Smooth muscle cell (in vitro differentiated cells): ENCODE results near the gene MCF2L. TPM values are rescaled to one million over a fixed set of nuclear protein-coding genes. Genes with fewer than 3 reads are reported as not detected.
"Not testable (repeated sequence)": the region's sequence is repeated elsewhere in the genome, so short reads cannot be mapped to it uniquely, and the experiment has no call there.

Source experiments
- DNase-seq: peaks from one replicate; lab custom pipeline; 2025; ENCODE audit not compliant: unreplicated experiment; lab: John Stamatoyannopoulos, UW
- H2AFZ ChIP-seq: fragments of 200-600 bp; sonication (generic); 2 replicates; pipeline ENCODE4 v1.6.0; 2016; ENCODE audit warnings: antibody characterized with exemption, low read depth, mild to moderate bottlenecking
- H3F3A ChIP-seq: fragments of 200-600 bp; sonication (generic); 2 replicates; pipeline ENCODE4 v1.6.0; 2017; ENCODE audit warnings: antibody characterized with exemption, low read depth
- H3K27ac ChIP-seq: fragments of 200-600 bp; sonication (generic); 2 replicates; pipeline ENCODE4 v1.5.1; 2016; ENCODE audit warnings: low read depth, mild to moderate bottlenecking
- H3K27me3 ChIP-seq: fragments of 200-600 bp; sonication (generic); 2 replicates; pipeline ENCODE4 v1.6.1; 2016; ENCODE audit warnings: low read depth, mild to moderate bottlenecking
- H3K36me3 ChIP-seq: fragments of 200-600 bp; sonication (generic); 2 replicates; pipeline ENCODE4 v1.5.1; 2016; ENCODE audit warnings: low read depth
- H3K4me1 ChIP-seq: fragments of 200-600 bp; sonication (generic); 2 replicates; pipeline ENCODE4 v1.5.1; 2016; ENCODE audit warnings: low read depth
- H3K4me2 ChIP-seq: fragments of 200-600 bp; sonication (generic); 2 replicates; pipeline ENCODE4 v1.6.0; 2016; ENCODE audit warnings: mild to moderate bottlenecking
- H3K4me3 ChIP-seq: fragments of 200-600 bp; sonication (generic); 2 replicates; pipeline ENCODE4 v1.5.1; 2016; ENCODE audit warnings: mild to moderate bottlenecking
- H3K79me2 ChIP-seq: fragments of 200-600 bp; sonication (generic); 2 replicates; pipeline ENCODE4 v1.6.0; 2016; ENCODE audit warnings: low read depth, mild to moderate bottlenecking
- H3K9ac ChIP-seq: fragments of 200-600 bp; sonication (generic); 2 replicates; pipeline ENCODE4 v1.6.0; 2016; ENCODE audit warnings: low read depth
- H3K9me3 ChIP-seq: fragments of 200-600 bp; sonication (generic); replicated peaks from 2 replicates; pipeline ENCODE4 v1.5.1; 2016; ENCODE audit warnings: low read depth
- H4K20me1 ChIP-seq: fragments of 200-600 bp; sonication (generic); 2 replicates; pipeline ENCODE4 v1.6.0; 2016; ENCODE audit warnings: low read depth
- WGBS: methylation state at CpG from one replicate; pipeline ENCODE4 v1.1.7; 2016; ENCODE audit warnings: low lambda C conversion rate; 5-methylcytosine and 5-hydroxymethylcytosine counted together
- polyA plus RNA-seq: library from polyadenylated mRNA; unstranded; fragments of >200 nt; fragmentation: Nextera tagmentation; extraction: Ambion mirVana; gene quantifications from 2 replicates; pipeline ENCODE4 v1.2.1, GENCODE V29; 2016
- total RNA-seq: library from RNA; depleted of rRNA; stranded (reverse); fragments of >200 nt; gene quantifications from 2 replicates; pipeline ENCODE4 v1.2.3, GENCODE V29; 2014
- TF ChIP-seq, protein P1 (sequence below): fragments of 200-600 bp; sonication (generic); IDR thresholded peaks from 2 replicates; pipeline ENCODE4 v1.5.1; 2017; ENCODE audit warnings: borderline replicate concordance, mild to moderate bottlenecking, antibody characterized with exemption; ENCODE audit not compliant: insufficient read depth, poor library complexity, severe bottlenecking

MCF2L gene
- total and polyA plus RNA-seq, 2 experiments from 2014 or later, result 0.54 to 7.6 TPM

DNA sequence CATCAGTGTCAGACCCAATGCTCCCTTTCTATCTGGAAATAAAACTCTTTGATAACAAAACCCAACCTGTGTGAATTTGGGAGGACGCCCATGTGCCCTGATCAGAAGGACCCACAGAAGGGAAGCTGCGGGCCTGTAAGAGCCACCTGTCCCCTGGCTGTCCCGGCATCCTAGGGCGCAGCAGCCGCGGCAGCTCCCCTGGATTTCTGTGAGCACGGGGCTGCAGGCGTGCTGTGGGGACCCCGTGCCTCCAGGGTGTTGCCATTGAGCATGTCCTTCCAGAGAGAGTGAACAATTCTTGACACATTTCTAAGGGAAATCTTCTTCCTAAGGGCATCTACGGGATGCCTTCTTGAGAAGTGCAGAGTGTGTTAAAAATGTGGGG is 60.0 kb downstream of the MCF2L start:
- Histone ChIP-seq H3K4me2 (no peak overlapping the region), H3K4me3 (no peak overlapping the region), H3K9ac (no peak overlapping the region), H3F3A (no peaks in the 10 kb centered on the region), H3K4me1 (peaks cover under 1% of the 10 kb centered on the region), H3K27ac (no peak overlapping the region), H4K20me1 (no peaks in the 10 kb centered on the region), H3K9me3 (no peaks in the 10 kb centered on the region), H3K27me3 (no peaks in the 10 kb centered on the region), H2AFZ (no peak overlapping the region), H3K36me3 (no peaks in the 10 kb centered on the region), H3K79me2 (no peaks in the 10 kb centered on the region)
- DNase-seq, result no peak
- WGBS, result 83% methylated on average over 10 of the region's 10 CpGs
- TF ChIP-seq, protein P1, sequence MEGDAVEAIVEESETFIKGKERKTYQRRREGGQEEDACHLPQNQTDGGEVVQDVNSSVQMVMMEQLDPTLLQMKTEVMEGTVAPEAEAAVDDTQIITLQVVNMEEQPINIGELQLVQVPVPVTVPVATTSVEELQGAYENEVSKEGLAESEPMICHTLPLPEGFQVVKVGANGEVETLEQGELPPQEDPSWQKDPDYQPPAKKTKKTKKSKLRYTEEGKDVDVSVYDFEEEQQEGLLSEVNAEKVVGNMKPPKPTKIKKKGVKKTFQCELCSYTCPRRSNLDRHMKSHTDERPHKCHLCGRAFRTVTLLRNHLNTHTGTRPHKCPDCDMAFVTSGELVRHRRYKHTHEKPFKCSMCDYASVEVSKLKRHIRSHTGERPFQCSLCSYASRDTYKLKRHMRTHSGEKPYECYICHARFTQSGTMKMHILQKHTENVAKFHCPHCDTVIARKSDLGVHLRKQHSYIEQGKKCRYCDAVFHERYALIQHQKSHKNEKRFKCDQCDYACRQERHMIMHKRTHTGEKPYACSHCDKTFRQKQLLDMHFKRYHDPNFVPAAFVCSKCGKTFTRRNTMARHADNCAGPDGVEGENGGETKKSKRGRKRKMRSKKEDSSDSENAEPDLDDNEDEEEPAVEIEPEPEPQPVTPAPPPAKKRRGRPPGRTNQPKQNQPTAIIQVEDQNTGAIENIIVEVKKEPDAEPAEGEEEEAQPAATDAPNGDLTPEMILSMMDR, result no peak

DNA sequence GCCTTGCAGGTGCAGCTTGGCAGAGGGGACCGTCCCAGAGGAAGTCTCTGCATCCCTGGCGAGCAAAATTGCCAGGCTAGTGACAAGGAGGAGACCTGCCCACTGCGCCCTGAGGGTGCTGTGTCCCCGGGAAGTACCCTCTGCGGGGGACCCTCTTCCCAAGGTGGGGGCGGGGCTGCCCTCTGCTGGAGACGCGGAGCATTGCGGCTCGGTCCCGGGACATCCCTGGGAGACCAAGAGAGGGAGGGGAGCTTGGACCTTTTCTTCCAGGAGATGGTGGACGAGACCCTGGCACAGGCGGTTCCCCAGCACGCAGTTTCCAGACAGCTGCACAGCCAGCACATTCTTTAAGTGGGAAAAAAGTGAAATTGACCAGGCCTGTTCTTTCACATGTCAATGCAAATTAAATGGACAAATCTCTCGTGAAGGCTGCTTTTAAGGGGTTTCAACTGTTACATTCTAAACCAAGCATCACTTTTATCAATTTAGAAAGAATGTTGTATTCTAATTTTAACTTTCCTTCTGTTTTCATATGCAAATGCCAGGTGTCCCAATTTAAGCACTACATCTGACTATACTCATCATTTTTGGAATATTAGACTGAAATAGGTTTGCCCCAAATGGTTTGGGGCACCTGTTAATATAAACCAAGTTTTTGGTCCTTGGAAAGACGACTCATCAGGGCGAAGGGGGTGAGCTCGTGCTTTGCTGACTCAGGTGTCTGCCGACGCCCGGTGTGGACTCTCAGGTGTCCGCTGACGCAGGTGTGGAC is 60.7 kb downstream of the MCF2L start:
- Histone ChIP-seq H3K27me3 (no peaks in the 10 kb centered on the region), H3K36me3 (no peaks in the 10 kb centered on the region), H2AFZ (no peak overlapping the region), H3K27ac (no peak overlapping the region), H4K20me1 (no peaks in the 10 kb centered on the region), H3K79me2 (no peaks in the 10 kb centered on the region), H3K9me3 (no peaks in the 10 kb centered on the region), H3K4me3 (no peak overlapping the region), H3K9ac (no peak overlapping the region), H3F3A (no peaks in the 10 kb centered on the region), H3K4me2 (no peak overlapping the region), H3K4me1 (no peaks in the 10 kb centered on the region)
- 43% methylated on average over 23 of the region's 23 CpGs for WGBS
- peak; percentile 9 for DNase-seq
- TF ChIP-seq, protein P1, result peak; percentile 88

DNA sequence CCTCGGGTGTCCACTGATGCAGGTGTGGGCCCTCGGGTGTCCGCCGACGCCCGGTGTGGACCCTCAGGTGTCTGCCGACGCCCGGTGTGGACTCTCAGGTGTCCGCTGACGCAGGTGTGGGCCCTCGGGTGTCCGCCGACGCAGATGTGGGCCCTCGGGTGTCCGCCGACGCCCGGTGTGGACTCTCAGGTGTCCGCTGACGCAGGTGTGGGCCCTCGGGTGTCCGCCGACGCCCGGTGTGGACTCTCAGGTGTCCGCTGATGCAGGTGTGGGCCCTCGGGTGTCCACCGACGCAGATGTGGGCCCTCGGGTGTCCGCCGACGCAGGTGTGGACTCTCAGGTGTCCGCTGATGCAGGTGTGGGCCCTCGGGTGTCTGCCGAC is 61.2 kb downstream of the MCF2L start:
- H3K4me3 ChIP-seq, H3K4me1 ChIP-seq, H3K79me2 ChIP-seq, H3K9me3 ChIP-seq, H4K20me1 ChIP-seq, H3K27me3 ChIP-seq, H3K27ac ChIP-seq, H3K36me3 ChIP-seq, H2AFZ ChIP-seq, DNase-seq, H3K4me2 ChIP-seq, H3F3A ChIP-seq, H3K9ac ChIP-seq: not testable (repeated sequence)
- WGBS, result 84% methylated on average over 33 of the region's 38 CpGs

DNA sequence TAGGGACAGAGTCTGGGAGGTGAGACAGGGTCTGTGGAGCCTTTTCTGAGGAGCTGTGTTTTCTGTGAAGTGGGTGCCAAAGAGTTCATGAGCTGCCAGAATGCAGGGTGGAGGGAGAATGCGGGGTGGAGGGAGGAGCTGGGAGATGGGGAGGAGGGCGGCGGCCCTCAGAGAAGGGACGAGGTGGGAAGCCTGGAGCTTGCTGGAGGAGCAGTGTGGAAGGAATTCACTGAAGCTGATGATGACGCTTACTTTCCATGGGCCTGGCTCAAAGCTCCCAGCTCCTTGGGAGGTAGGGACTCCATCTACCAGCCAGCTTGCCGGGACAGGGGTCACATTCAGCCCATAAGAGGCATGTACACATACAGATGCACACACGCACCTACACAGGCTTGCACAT is 62.5 kb downstream of the MCF2L start:
- WGBS, result 72% methylated on average over 7 of the region's 7 CpGs
- no peaks in the 10 kb centered on the region for H4K20me1 ChIP-seq
- no peak overlapping the region for H3K27ac ChIP-seq
- TF ChIP-seq, protein P1, result no peak
- H3K4me1 ChIP-seq, result no peaks in the 10 kb centered on the region
- H3K9me3 ChIP-seq, result no peaks in the 10 kb centered on the region
- no peak overlapping the region for H2AFZ ChIP-seq
- no peaks in the 10 kb centered on the region for H3F3A ChIP-seq
- no peak overlapping the region for H3K4me2 ChIP-seq
- no peak overlapping the region for H3K9ac ChIP-seq
- H3K4me3 ChIP-seq, result no peak overlapping the region
- no peaks in the 10 kb centered on the region for H3K36me3 ChIP-seq
- no peaks in the 10 kb centered on the region for H3K27me3 ChIP-seq
- no peak for DNase-seq
- H3K79me2 ChIP-seq, result no peaks in the 10 kb centered on the region
